A673 (cell line): Measurements from ENCODE around the gene BCAS4. TPM values are rescaled to one million over a fixed set of nuclear protein-coding genes. Genes with fewer than 3 reads are reported as not detected.

ENCODE experiments used
- BruUV-seq: library from RNA; stranded (reverse); fragments of 400-500 nt; replicated peaks from 2 replicates; lab custom pipeline; 2021; lab: Mats Ljungman, UMichigan
- CTCF ChIA-PET: fragments of 300-600 bp; sonication (Branson Sonifier 250); formaldehyde crosslinking; loops from one replicate; lab custom pipeline; 2022; ENCODE audit warnings: antibody characterized with exemption; lab: Charles Lee
- POLR2A ChIA-PET: fragments of 300-600 bp; sonication (Branson Sonifier 250); formaldehyde crosslinking; loops from one replicate; lab custom pipeline; 2022; ENCODE audit warnings: antibody characterized with exemption; ENCODE audit not compliant: low non-redundant PET; lab: Charles Lee
- DNase-seq: peaks from one replicate; pipeline ENCODE4 v3.0.0-alpha.2; 2015; ENCODE audit warnings: low spot score
- H3K27ac ChIP-seq: fragments of 200-600 bp; sonication (generic); 2 replicates; pipeline ENCODE4 v1.5.1; 2016; ENCODE audit warnings: mixed run types, low read depth, mild to moderate bottlenecking, mixed read lengths, antibody characterized with exemption, low read length; ENCODE audit not compliant: poor library complexity, severe bottlenecking
- H3K27me3 ChIP-seq: fragments of 200-600 bp; sonication (generic); replicated peaks from 2 replicates; pipeline ENCODE4 v1.6.1; 2017; ENCODE audit warnings: mixed run types, low read depth, mild to moderate bottlenecking, mixed read lengths, antibody characterized with exemption, low read length; ENCODE audit not compliant: insufficient read depth, poor library complexity
- H3K36me3 ChIP-seq: fragments of 200-600 bp; sonication (generic); 2 replicates; pipeline ENCODE4 v1.6.1; 2016; ENCODE audit warnings: mixed run types, mild to moderate bottlenecking, mixed read lengths, antibody characterized with exemption, low read length; ENCODE audit not compliant: insufficient read depth, poor library complexity, severe bottlenecking
- H3K4me1 ChIP-seq: fragments of 200-600 bp; sonication (generic); 2 replicates; pipeline ENCODE4 v1.6.1; 2017; ENCODE audit warnings: mixed run types, mild to moderate bottlenecking, mixed read lengths, antibody characterized with exemption, low read length; ENCODE audit not compliant: insufficient read depth, poor library complexity, severe bottlenecking
- H3K4me3 ChIP-seq: fragments of 200-600 bp; sonication (generic); 2 replicates; pipeline ENCODE4 v1.5.1; 2016; ENCODE audit warnings: low read depth, mixed run types, mild to moderate bottlenecking, mixed read lengths, low read length; ENCODE audit not compliant: poor library complexity, severe bottlenecking
- H3K9me3 ChIP-seq: fragments of 200-600 bp; sonication (generic); 2 replicates; pipeline ENCODE4 v1.6.1; 2016; ENCODE audit warnings: mixed run types, low read depth, mild to moderate bottlenecking, mixed read lengths, antibody characterized with exemption, low read length; ENCODE audit not compliant: poor library complexity, severe bottlenecking
- EZH2 ChIP-seq: fragments of 200-600 bp; sonication (generic); IDR thresholded peaks from 2 replicates; pipeline ENCODE4 v1.6.1; 2017; ENCODE audit warnings: borderline replicate concordance, low read depth, mild to moderate bottlenecking, mixed read lengths, antibody characterized with exemption, low read length; ENCODE audit not compliant: poor library complexity, severe bottlenecking
- intact Hi-C: fragments of 100-400 bp; cut with micrococcal nuclease; formaldehyde crosslinking; loops from one replicate; pipeline ENCODE4 v1.10.0; 2022; ENCODE audit not compliant: unreplicated experiment
- total RNA-seq: library from RNA; stranded (reverse); gene quantifications from 2 replicates; pipeline ENCODE4 v1.2.3, GENCODE V29; 2021
- TF ChIP-seq, protein P1 (sequence below): fragments of 300-800, 200-600 bp; sonication (generic); conservative IDR thresholded peaks from 2 replicates; pipeline ENCODE4 v1.5.1; 2017; ENCODE audit warnings: low read depth, mild to moderate bottlenecking, antibody characterized with exemption, low read length, moderate library complexity, mixed read lengths

BCAS4 gene
- total RNA-seq, 1 experiment from 2014 or later: 28.4 TPM

DNA sequence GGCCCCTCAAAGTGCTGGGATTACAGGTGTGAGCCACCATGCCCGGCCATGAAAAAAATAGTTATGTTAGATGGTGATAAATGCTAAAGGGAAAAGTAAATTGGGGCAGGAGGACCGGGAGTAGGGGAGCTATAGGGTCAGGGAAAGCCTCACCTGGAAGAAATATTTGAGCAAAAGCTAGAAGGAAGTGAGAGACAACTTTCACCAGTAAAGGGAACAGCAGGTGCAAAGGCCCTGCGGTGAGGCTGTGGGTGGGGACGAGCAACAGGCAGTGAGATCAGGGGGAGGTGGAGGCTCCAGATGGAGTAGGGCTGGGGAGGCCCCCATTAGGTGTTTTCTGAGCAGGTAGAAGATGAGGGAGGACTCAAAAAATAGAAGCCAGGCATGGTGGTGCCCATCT lies 16.0 kb downstream of the BCAS4 start:
- Histone ChIP-seq H3K27me3 (no peaks in the 10 kb centered on the region), H3K36me3 (no peaks in the 10 kb centered on the region), H3K4me3 (no peak overlapping the region), H3K9me3 (no peaks in the 10 kb centered on the region), H3K27ac (no peak overlapping the region), H3K4me1 (no peaks in the 10 kb centered on the region)
- no TSS peak for BruUV-seq
- intact Hi-C loops: no loop called here
- ChIA-PET CTCF (no interaction called here), POLR2A (no interaction called here)
- no peak for DNase-seq
- no peak for TF ChIP-seq EZH2
- TF ChIP-seq, protein P1, sequence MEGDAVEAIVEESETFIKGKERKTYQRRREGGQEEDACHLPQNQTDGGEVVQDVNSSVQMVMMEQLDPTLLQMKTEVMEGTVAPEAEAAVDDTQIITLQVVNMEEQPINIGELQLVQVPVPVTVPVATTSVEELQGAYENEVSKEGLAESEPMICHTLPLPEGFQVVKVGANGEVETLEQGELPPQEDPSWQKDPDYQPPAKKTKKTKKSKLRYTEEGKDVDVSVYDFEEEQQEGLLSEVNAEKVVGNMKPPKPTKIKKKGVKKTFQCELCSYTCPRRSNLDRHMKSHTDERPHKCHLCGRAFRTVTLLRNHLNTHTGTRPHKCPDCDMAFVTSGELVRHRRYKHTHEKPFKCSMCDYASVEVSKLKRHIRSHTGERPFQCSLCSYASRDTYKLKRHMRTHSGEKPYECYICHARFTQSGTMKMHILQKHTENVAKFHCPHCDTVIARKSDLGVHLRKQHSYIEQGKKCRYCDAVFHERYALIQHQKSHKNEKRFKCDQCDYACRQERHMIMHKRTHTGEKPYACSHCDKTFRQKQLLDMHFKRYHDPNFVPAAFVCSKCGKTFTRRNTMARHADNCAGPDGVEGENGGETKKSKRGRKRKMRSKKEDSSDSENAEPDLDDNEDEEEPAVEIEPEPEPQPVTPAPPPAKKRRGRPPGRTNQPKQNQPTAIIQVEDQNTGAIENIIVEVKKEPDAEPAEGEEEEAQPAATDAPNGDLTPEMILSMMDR: no peak

DNA sequence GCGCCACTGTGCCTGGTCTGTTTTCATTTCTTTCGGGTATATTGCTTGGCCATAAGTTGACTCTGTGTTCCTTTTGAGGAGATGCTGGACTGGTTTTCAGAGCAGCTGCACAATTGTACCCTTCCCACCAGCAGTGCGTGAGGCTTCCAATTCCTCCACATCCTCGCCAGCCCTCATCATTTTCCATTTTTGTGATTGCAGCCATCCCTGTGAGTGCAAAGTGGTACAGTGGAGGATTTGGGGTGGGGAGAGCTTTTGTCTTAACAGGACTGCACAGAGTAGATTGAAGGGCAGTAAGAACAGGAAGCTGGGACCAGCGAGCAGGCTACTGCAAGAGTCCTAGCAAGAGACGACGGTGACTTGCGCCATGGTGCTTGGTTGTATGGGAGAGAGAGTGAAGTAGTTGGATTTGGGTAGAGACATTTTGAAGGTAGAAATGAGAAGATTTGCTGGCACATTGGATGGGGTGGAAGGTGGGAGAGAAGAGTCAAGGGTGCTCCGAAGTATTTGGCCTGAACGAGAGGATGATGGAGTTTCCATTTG lies 18.3 kb downstream of the BCAS4 start:
- Histone ChIP-seq H3K4me1 (peaks cover 6% of the 10 kb centered on the region), H3K9me3 (no peaks in the 10 kb centered on the region), H3K27ac (no peak overlapping the region), H3K27me3 (no peaks in the 10 kb centered on the region), H3K4me3 (no peak overlapping the region), H3K36me3 (no peaks in the 10 kb centered on the region)
- ChIA-PET CTCF (interaction anchor here (1.2 kb wide), 1 partner anchor 19 kb away, joined by 3 read pairs; the partner anchor contains the start of gene BCAS4), POLR2A (no interaction called here)
- DNase-seq: no peak
- intact Hi-C loops: no loop called here
- BruUV-seq: no TSS peak
- TF ChIP-seq, protein P1: no peak
- TF ChIP-seq EZH2: no peak

- Histone ChIP-seq H3K4me1 (peaks cover 8% of the 10 kb centered on the region), H3K4me3 (no peak overlapping the region), H3K9me3 (no peaks in the 10 kb centered on the region), H3K36me3 (no peaks in the 10 kb centered on the region), H3K27me3 (no peaks in the 10 kb centered on the region), H3K27ac (no peak overlapping the region)
- TF ChIP-seq, protein P1: no peak
- TF ChIP-seq EZH2: no peak
- POLR2A ChIA-PET: interaction anchor here (0.6 kb wide), 1 partner anchor 18 kb away, joined by 6 read pairs; no protein-coding TSS in a partner anchor
- intact Hi-C loops: no loop called here
- DNase-seq: no peak
- CTCF ChIA-PET: no interaction called here
- no TSS peak for BruUV-seq
Observed at GRCh38 chr20:50813801-50814200, 18.9 kb downstream of the BCAS4 start.
